DND-41 (cell line): ENCODE data around the gene LINC01488.

Experiments
- CTCF ChIP-seq: IDR thresholded peaks from 2 replicates; pipeline ENCODE4 v1.5.1; 2012; ENCODE audit warnings: borderline replicate concordance, low read length, moderate library complexity, mild to moderate bottlenecking; ENCODE audit not compliant: poor library complexity, severe bottlenecking; ENCODE audit errors: extremely low read depth
- EZH2 ChIP-seq: IDR thresholded peaks from 3 replicates; pipeline ENCODE4 v1.6.1; 2012; ENCODE audit warnings: borderline replicate concordance, low read depth, mild to moderate bottlenecking, moderate library complexity, low read length, inconsistent platforms; ENCODE audit not compliant: severe bottlenecking

GRCh38 chr11:69516526-69516925 is 35.1 kb downstream of the LINC01488 start:
- TF ChIP-seq CTCF (no peak), EZH2 (no peak)
